BE2C (cell line): ENCODE results near the gene SPRED2.

ENCODE experiments used
- DNase-seq: peaks from one replicate; pipeline ENCODE4 v3.0.0-alpha.2; 2020
- H3K27me3 ChIP-seq: fragments of 250-450 bp; sonication (Bioruptor Pico); 2 replicates; pipeline ENCODE4 v1.5.1; 2020; ENCODE audit warnings: mild to moderate bottlenecking
- H3K36me3 ChIP-seq: fragments of 250-450 bp; sonication (Bioruptor Pico); 2 replicates; pipeline ENCODE4 v1.5.1; 2020; ENCODE audit warnings: mild to moderate bottlenecking
- H3K4me1 ChIP-seq: fragments of 250-450 bp; sonication (Bioruptor Pico); 2 replicates; pipeline ENCODE4 v1.5.1; 2020
- H3K4me3 ChIP-seq: 2 replicates; pipeline ENCODE4 v1.5.1; 2011; ENCODE audit warnings: low read depth, low read length
- H3K9me3 ChIP-seq: fragments of 250-450 bp; sonication (Bioruptor Pico); 2 replicates; pipeline ENCODE4 v1.5.1; 2020
- TF ChIP-seq, protein P1 (sequence below): IDR thresholded peaks from 2 replicates; pipeline ENCODE4 v1.5.1; 2012; ENCODE audit warnings: mild to moderate bottlenecking, low read depth, low read length

Gene SPRED2

DNA sequence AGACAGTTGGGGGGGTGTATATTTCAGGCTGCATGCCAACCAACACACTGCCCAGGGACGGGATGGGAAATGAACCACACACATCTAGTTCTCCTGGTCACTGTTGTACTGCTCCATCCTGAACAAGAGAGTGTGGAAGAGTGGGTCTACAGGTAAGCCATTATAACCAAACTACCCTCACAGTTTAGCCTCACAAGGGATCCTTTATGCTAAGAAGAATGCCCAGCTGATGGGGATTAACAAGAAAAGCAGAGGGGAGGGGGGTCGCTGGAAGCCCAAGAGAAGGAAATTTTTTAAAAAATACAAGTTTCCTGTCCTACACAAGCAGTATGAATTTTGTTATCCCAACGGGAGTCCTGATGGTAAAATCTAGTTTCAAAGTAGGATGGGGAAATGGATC, 16.1 kb downstream of the SPRED2 start:
- Histone ChIP-seq H3K4me3 (no peak overlapping the region), H3K4me1 (peaks cover 17% of the 10 kb centered on the region)

DNA sequence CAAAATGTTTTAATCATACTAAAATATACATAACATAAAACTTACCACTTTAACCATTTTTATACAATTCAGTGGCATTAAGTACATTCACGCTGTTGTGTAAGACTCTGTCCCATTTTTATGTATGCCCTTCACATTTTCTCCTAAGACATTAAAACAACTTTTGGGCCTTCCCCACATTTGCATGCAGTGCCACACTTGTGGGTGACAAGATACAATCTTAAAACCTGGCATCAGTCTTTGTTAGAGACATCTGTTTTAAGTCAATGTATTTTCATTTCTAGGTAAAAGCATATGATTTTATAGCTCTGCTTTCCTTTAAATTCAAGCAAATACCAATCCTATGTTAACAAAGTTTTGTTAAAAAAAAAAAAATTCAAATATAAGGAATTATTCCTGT, 17.3 kb downstream of the SPRED2 start:
- DNase-seq = no peak
- Histone ChIP-seq H3K36me3 (no peaks in the 10 kb centered on the region), H3K27me3 (no peaks in the 10 kb centered on the region), H3K9me3 (no peaks in the 10 kb centered on the region), H3K4me1 (peaks cover 11% of the 10 kb centered on the region), H3K4me3 (no peak overlapping the region)
- TF ChIP-seq, protein P1, sequence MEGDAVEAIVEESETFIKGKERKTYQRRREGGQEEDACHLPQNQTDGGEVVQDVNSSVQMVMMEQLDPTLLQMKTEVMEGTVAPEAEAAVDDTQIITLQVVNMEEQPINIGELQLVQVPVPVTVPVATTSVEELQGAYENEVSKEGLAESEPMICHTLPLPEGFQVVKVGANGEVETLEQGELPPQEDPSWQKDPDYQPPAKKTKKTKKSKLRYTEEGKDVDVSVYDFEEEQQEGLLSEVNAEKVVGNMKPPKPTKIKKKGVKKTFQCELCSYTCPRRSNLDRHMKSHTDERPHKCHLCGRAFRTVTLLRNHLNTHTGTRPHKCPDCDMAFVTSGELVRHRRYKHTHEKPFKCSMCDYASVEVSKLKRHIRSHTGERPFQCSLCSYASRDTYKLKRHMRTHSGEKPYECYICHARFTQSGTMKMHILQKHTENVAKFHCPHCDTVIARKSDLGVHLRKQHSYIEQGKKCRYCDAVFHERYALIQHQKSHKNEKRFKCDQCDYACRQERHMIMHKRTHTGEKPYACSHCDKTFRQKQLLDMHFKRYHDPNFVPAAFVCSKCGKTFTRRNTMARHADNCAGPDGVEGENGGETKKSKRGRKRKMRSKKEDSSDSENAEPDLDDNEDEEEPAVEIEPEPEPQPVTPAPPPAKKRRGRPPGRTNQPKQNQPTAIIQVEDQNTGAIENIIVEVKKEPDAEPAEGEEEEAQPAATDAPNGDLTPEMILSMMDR = no peak

More for the DNA sequence above, 16.1 kb downstream of the SPRED2 start:
- Histone ChIP-seq H3K27me3 (no peaks in the 10 kb centered on the region), H3K9me3 (no peaks in the 10 kb centered on the region), H3K36me3 (no peaks in the 10 kb centered on the region)
- no peak for DNase-seq
- TF ChIP-seq, protein P1 = no peak

DNA sequence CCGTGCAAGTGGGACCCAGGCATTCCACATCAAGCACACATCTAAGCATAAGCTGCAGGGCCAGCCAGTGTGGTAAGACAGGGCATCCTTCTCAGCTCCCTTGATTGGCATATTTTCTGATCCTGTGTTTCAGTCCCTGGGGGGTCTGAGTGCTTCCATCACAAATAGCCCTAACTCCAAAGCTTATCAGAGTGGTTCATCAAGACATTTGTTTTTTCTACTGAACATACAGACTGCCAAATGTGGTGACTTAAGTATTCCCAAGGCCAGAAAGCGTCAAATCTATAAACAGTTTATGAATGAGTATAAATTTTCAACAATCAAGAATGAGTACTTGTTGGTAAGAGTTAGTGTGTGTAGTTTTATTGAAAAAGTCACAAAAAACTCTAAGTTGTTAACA, 18.8 kb downstream of the SPRED2 start:
- no peaks in the 10 kb centered on the region for H3K27me3 ChIP-seq
- no peaks in the 10 kb centered on the region for H3K9me3 ChIP-seq
- H3K4me1 ChIP-seq = peaks cover 11% of the 10 kb centered on the region
- H3K4me3 ChIP-seq = no peak overlapping the region
- TF ChIP-seq, protein P1 = no peak
- no peak for DNase-seq
- no peaks in the 10 kb centered on the region for H3K36me3 ChIP-seq

DNA sequence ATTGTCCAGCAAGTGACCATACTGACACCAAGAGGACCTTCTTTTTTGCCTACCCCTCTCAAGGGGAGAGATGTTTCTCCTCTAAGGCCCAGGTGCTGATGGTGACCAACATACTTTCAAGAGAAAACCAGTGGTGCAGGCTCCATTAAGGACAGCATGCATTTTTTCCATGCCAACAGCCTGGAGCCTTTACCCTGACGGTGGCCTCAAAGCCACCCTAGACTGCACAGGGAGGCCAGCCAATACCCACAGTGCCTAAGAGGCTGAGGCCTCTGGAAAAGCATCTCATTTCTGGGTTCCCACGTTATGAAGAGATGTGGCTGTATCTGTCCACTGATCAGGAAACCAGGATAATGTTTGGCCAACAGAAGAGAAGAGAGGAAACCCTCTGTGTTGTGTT, 19.3 kb downstream of the SPRED2 start:
- Histone ChIP-seq H3K27me3 (no peaks in the 10 kb centered on the region), H3K36me3 (no peaks in the 10 kb centered on the region), H3K4me1 (peaks cover 11% of the 10 kb centered on the region), H3K4me3 (no peak overlapping the region), H3K9me3 (no peaks in the 10 kb centered on the region)
- no peak for DNase-seq
- TF ChIP-seq, protein P1 = no peak

DNA sequence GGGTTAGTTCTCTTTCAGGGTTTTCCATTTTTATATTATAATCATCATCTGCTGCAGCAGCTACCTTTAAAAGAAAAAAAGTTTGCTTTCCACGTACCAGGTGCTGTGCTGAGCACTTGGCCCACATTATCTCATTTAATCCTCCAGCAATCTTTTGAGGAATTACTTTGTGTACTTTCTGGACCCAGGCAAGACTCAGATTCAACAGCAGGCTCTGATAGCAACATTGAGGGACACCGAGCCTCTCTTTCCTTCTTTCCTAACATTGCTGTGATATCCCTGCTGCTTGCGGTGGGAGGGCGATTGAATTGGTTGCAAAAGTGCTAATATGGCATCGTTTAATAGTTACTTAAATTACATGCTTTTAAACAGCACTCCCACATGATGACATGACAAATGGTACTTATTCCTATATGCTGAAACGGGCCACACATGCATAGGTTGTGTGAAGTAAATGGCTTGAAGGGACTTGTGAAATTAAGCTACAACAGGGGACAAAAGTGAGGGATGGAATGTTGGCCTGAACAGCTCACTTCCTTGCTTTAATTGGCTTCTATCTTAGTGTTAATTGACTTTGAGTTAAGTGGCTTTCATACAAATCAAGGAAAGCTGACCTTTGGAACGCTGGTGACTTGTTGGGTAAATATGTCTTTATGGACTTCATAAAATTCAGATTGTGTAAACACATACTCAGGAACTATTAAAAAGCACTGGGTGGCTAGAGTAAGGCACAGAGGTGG, 21.2 kb downstream of the SPRED2 start:
- DNase-seq = no peak
- H3K4me1 ChIP-seq = peaks cover 11% of the 10 kb centered on the region
- no peaks in the 10 kb centered on the region for H3K9me3 ChIP-seq
- no peaks in the 10 kb centered on the region for H3K36me3 ChIP-seq
- TF ChIP-seq, protein P1 = no peak
- H3K27me3 ChIP-seq = no peaks in the 10 kb centered on the region
- H3K4me3 ChIP-seq = no peak overlapping the region

DNA sequence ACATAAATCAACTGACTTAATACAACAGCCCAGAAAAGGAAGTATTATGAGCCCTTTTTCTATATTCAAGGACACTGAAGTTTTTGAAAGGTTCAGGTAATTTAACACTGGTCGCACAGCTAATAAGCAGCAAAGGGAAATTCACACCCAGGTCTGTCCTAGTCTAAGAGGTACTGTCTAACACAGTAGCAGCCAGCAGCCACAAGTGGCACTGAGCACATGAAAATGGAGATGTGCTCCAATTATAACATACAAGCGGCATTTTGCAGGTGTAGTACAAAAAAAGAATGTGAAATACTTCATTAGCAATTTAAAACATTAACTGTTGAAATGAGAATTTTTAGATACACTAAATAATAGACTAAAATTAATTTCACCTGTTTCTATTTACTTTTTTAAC, 23.4 kb downstream of the SPRED2 start:
- Histone ChIP-seq H3K27me3 (no peaks in the 10 kb centered on the region), H3K9me3 (no peaks in the 10 kb centered on the region), H3K4me1 (peaks cover 7% of the 10 kb centered on the region), H3K4me3 (no peak overlapping the region), H3K36me3 (no peaks in the 10 kb centered on the region)
- no peak for DNase-seq
- TF ChIP-seq, protein P1 = no peak
